Spinal cord (tissue), 10 donors: ENCODE measurements around the gene SLC6A20. TPM values are rescaled to one million over a fixed set of nuclear protein-coding genes. Genes with fewer than 3 reads are reported as not detected.
"Not testable (repeated sequence)": the region's sequence is repeated elsewhere in the genome, so short reads cannot be mapped to it uniquely, and the experiment has no call there.

Experiments used
- DNase-seq, 6 donors: peaks; one replicate each; pipeline versions ENCODE4 v3.0.0 to v3.0.0-alpha.2; 2013 to 2015; ENCODE audit warnings: low spot score in 6 of 6, low read depth in 4 of 6
- H3K27ac ChIP-seq: one replicate; pipeline ENCODE4 v1.5.1; 2013; ENCODE audit warnings: low read depth, low read length, control low read depth
- H3K27me3 ChIP-seq: one replicate; pipeline ENCODE4 v1.6.1; 2013; ENCODE audit warnings: low read length; ENCODE audit not compliant: control insufficient read depth, insufficient read depth
- H3K36me3 ChIP-seq: one replicate; pipeline ENCODE4 v1.6.1; 2013; ENCODE audit warnings: low read length; ENCODE audit not compliant: control insufficient read depth, insufficient read depth
- H3K4me1 ChIP-seq: one replicate; pipeline ENCODE4 v1.6.1; 2013; ENCODE audit warnings: low read length; ENCODE audit not compliant: control insufficient read depth, insufficient read depth
- H3K4me3 ChIP-seq: one replicate; pipeline ENCODE4 v1.5.1; 2013; ENCODE audit warnings: low read depth, low read length, control low read depth
- H3K9me3 ChIP-seq: one replicate; pipeline ENCODE4 v1.6.1; 2013; ENCODE audit warnings: low read length; ENCODE audit not compliant: control insufficient read depth, insufficient read depth
- WGBS: methylation state at CpG from one replicate; pipeline ENCODE4 v1.1.5; 2013; ENCODE audit warnings: missing lambda C conversion rate; ENCODE audit not compliant: insufficient coverage; 5-methylcytosine and 5-hydroxymethylcytosine counted together
- polyA plus RNA-seq, 2 donors: library from polyadenylated mRNA; unstranded; fragments of 120-200 nt; gene quantifications; one replicate each; pipeline ENCODE4 v1.2.1, GENCODE V29; 2013; ENCODE audit not compliant: insufficient read length in 2 of 2
- total RNA-seq, 2 donors: library from RNA; depleted of rRNA in 1 of 2; stranded (reverse); fragments of 120-200 nt in 1 of 2; fragments of >200 nt in 1 of 2; gene quantifications; one replicate each; pipeline versions ENCODE4 v1.2.3 to v1.2.4, GENCODE V29; 2013 to 2014
- donor health status: healthy.

SLC6A20 gene
- total and polyA plus RNA-seq, 4 donors: 1.9 to 110 (median 21.9) TPM

GRCh38 chr3:45765266-45765851 lies 31.0 kb downstream of the SLC6A20 start:
- 99% methylated on average over 6 of the region's 9 CpGs for WGBS
- Histone ChIP-seq H3K36me3 (no peaks in the 10 kb centered on the region), H3K4me1 (no peaks in the 10 kb centered on the region), H3K9me3 (peaks cover 4% of the 10 kb centered on the region), H3K4me3 (no peak overlapping the region), H3K27me3 (no peaks in the 10 kb centered on the region), H3K27ac (no peak overlapping the region)
- no peak for DNase-seq

GRCh38 chr3:45763303-45763675 lies 33.0 kb downstream of the SLC6A20 start:
- DNase-seq: no peak
- H3K27me3 ChIP-seq: no peaks in the 10 kb centered on the region
- H3K27ac ChIP-seq: peak overlapping the region; percentile 16
- peaks cover 3% of the 10 kb centered on the region for H3K9me3 ChIP-seq
- WGBS: 96% methylated on average over 2 of the region's 5 CpGs
- H3K4me1 ChIP-seq: no peaks in the 10 kb centered on the region
- H3K4me3 ChIP-seq: no peak overlapping the region
- no peaks in the 10 kb centered on the region for H3K36me3 ChIP-seq

- Histone ChIP-seq H3K9me3 (peaks cover 2% of the 10 kb centered on the region), H3K27ac (peak overlapping the region; percentile 16), H3K4me3 (no peak overlapping the region), H3K27me3 (no peaks in the 10 kb centered on the region), H3K36me3 (no peaks in the 10 kb centered on the region), H3K4me1 (no peaks in the 10 kb centered on the region)
- 92% methylated on average over 16 of the region's 19 CpGs for WGBS
- no peak for DNase-seq
Observed at GRCh38 chr3:45762647-45763302, 33.6 kb downstream of the SLC6A20 start.

GRCh38 chr3:45761831-45762230 lies 34.5 kb downstream of the SLC6A20 start:
- H3K27ac ChIP-seq: peak overlapping the region; percentile 33
- no peaks in the 10 kb centered on the region for H3K9me3 ChIP-seq
- no peaks in the 10 kb centered on the region for H3K27me3 ChIP-seq
- H3K4me1 ChIP-seq: no peaks in the 10 kb centered on the region
- H3K36me3 ChIP-seq: no peaks in the 10 kb centered on the region
- no peak overlapping the region for H3K4me3 ChIP-seq
- WGBS: 83% methylated on average over 10 of the region's 10 CpGs
- DNase-seq: no peak

DNA sequence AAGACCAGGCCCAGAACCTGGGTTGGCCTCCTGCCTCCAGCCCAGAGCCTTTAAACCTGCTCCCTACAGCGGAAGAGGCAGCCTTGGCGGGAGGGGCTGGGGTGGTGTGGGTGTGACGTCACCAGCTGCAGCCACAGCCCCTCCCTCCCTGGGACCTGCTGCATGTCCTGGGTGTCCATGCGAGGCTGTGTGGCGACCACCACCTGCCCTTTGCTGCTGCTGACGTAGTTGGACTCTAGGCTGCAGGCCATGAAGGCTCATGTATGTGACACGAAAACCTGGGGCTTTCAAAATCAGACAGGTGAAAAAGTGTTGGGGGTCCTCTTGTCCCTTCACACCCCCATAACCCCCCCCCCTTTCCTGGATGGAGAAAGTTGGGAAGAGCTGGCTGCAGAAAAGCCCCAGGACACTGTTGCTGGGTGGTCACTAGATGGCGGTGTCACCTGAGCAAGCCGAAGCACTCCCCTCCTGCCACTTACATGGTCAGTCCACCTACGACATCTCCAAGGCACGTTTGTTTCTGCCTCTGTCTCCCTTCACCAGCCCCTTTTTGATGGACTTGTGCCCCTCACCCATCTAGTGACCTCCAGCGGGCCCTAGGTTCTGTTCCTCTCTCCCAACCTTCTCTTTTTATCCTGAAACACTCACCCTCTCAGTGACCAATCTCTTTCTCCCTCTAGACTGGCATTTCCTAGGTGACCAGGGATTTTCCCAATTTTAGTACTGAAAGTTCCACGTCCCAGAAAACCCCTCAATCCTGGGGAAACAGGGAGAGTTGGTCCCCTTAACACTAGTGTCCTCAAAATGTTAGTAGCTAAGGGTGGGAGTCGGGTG lies 35.2 kb downstream of the SLC6A20 start:
- no peaks in the 10 kb centered on the region for H3K4me1 ChIP-seq
- H3K9me3 ChIP-seq: no peaks in the 10 kb centered on the region
- 28% methylated on average over 8 of the region's 14 CpGs for WGBS
- peak in 2 of 6 donors; percentile 58 to 63 for DNase-seq
- no peaks in the 10 kb centered on the region for H3K36me3 ChIP-seq
- H3K27ac ChIP-seq: peak overlapping the region; percentile 33
- H3K27me3 ChIP-seq: no peaks in the 10 kb centered on the region
- no peak overlapping the region for H3K4me3 ChIP-seq

DNA sequence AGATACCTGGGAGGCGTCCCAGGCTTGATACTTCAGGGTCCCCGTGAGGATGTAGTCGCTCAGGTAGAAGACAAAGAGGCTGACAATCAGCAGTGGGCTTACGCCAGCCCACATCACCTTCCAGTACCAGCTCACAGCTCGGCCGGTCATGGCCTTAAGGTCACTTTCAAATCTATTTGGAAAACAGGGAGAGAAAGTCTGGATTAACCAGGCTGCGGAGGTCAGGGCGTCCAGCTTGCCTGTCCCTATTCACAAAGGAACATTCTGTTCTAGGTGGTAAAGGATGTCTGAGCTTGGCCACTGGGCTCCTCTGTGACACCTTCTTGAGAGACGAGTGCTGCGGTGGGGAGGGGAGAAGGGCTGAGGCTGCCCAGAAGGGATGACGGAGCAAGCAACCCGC lies 36.5 kb downstream of the SLC6A20 start:
- Histone ChIP-seq H3K27me3 (no peaks in the 10 kb centered on the region), H3K27ac (no peak overlapping the region), H3K36me3 (no peaks in the 10 kb centered on the region), H3K4me3 (no peak overlapping the region), H3K9me3 (no peaks in the 10 kb centered on the region), H3K4me1 (no peaks in the 10 kb centered on the region)
- no peak for DNase-seq
- WGBS: 87% methylated on average over 7 of the region's 12 CpGs

DNA sequence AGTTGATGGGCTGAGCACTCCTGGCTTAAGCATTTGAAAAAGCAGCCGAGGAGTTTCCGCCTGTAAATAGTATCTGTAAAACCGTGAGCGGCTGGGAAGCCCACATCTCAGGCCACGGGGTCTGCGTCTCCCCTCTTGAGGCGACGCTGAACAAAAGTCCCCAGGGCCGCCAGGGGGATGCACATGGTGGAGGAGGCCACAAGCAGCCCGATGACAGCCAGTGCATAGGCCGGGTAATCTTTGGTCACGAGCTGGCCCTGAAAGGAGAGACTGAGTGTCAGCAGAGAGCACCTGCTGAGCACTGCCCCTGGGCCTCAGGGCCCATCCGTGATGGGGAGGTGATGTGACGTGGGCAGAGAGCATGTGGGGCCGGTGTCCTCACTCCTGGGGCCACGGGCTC lies 37.5 kb downstream of the SLC6A20 start:
- no peak overlapping the region for H3K4me3 ChIP-seq
- H3K27me3 ChIP-seq: no peaks in the 10 kb centered on the region
- no peaks in the 10 kb centered on the region for H3K36me3 ChIP-seq
- DNase-seq: no peak
- H3K4me1 ChIP-seq: no peaks in the 10 kb centered on the region
- H3K9me3 ChIP-seq: no peaks in the 10 kb centered on the region
- WGBS: 83% methylated on average over 14 of the region's 16 CpGs
- no peak overlapping the region for H3K27ac ChIP-seq

DNA sequence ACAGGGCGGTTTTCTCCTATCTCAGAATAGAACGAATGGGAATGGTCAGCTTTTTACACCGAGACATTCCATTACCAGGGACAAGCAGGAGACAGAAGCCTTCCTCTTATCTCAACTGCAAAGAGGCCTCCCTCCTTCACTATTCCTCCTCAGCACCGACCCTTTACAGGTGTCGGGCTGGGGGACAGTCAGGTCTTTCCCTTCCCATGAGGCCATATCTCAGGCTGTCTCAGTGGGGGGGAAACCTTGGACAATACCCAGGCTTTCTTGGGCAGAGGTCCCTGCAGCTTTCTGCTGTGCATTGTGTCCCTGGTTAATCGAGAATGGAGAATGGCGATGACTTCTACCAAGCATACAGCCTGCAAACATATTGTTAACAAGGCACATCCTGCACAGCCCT lies 39.2 kb downstream of the SLC6A20 start:
- DNase-seq, H3K9me3 ChIP-seq, H3K27me3 ChIP-seq, H3K36me3 ChIP-seq, H3K4me1 ChIP-seq, H3K27ac ChIP-seq, H3K4me3 ChIP-seq: not testable (repeated sequence)
- WGBS: 68% methylated on average over 2 of the region's 7 CpGs

- Histone ChIP-seq H3K36me3 (peaks cover 4% of the 10 kb centered on the region), H3K4me3 (no peak overlapping the region), H3K4me1 (no peaks in the 10 kb centered on the region), H3K9me3 (no peaks in the 10 kb centered on the region), H3K27me3 (no peaks in the 10 kb centered on the region), H3K27ac (no peak overlapping the region)
- no peak for DNase-seq
- WGBS: 89% methylated on average over 6 of the region's 6 CpGs
Observed at GRCh38 chr3:45756055-45756454, 40.3 kb downstream of the SLC6A20 start.
